GM12891 (cell line): ENCODE measurements around the gene C7.

Experiments used
- PAX5 ChIP-seq: IDR thresholded peaks from 2 replicates; pipeline ENCODE4 v1.6.1; 2011; ENCODE audit warnings: low read length, moderate library complexity, mild to moderate bottlenecking; ENCODE audit not compliant: insufficient read depth, severe bottlenecking
- POLR2A ChIP-seq: IDR thresholded peaks from 2 replicates; pipeline ENCODE4 v1.6.1; 2011; ENCODE audit warnings: low read depth, low read length, control low read depth
- POLR2AphosphoS5 ChIP-seq: IDR thresholded peaks from 2 replicates; pipeline ENCODE4 v1.6.1; 2011; ENCODE audit warnings: low read depth, low read length, control low read depth
- POU2F2 ChIP-seq: IDR thresholded peaks from 2 replicates; pipeline ENCODE4 v1.6.1; 2011; ENCODE audit warnings: low read depth, mild to moderate bottlenecking, control low read depth, low read length, moderate library complexity
- SPI1 ChIP-seq: IDR thresholded peaks from 2 replicates; pipeline ENCODE4 v1.6.1; 2011; ENCODE audit warnings: low read depth, low read length, control low read depth
- TAF1 ChIP-seq: IDR thresholded peaks from 2 replicates; pipeline ENCODE4 v1.6.1; 2011; ENCODE audit warnings: low read depth, low read length, control low read depth

- TF ChIP-seq POLR2A (no peak), TAF1 (no peak), POLR2AphosphoS5 (no peak), SPI1 (no peak), POU2F2 (no peak), PAX5 (no peak)
Measured at GRCh38 chr5:40972434-40972833, 63.1 kb downstream of the C7 start.
